Ovary (tissue), 9 donors: Measurements from ENCODE around the gene EXD3. TPM values are rescaled to one million over a fixed set of nuclear protein-coding genes. Genes with fewer than 3 reads are reported as not detected.
A peak's percentile ranks its signal among the peaks of the same experiment; 100 is the strongest.

ENCODE experiments used
- DNase-seq, 5 donors: peaks; one replicate each; pipeline ENCODE4 v3.0.0-alpha.2; 2019 to 2020
- H3K27ac ChIP-seq, 2 donors: fragments of 200-600 bp; one replicate each; pipeline versions ENCODE4 v1.5.1 to v1.8.0; 2019 to 2022
- H3K27me3 ChIP-seq: fragments of 200-600 bp; one replicate; pipeline ENCODE4 v1.8.0; 2022
- H3K36me3 ChIP-seq: fragments of 200-600 bp; sonication (generic); one replicate; pipeline ENCODE4 v1.5.1; 2019
- H3K4me1 ChIP-seq: one replicate; pipeline ENCODE4 v1.8.1; 2013; ENCODE audit warnings: mild to moderate bottlenecking, moderate library complexity; ENCODE audit not compliant: insufficient read depth
- H3K4me3 ChIP-seq: fragments of 200-600 bp; sonication (generic); one replicate; pipeline ENCODE4 v1.5.1; 2017
- H3K9me3 ChIP-seq, 2 donors: fragments of 200-600 bp in 1 of 2; sonication (generic) in 1 of 2; one replicate each; pipeline versions ENCODE4 v1.5.1 to v1.8.1; 2013 to 2019; ENCODE audit warnings: mild to moderate bottlenecking in 1 of 2, moderate library complexity in 1 of 2
- CTCF ChIP-seq, 3 donors: fragments of 450-650 bp in 2 of 3; fragments of 200-600 bp in 1 of 3; IDR thresholded peaks; one replicate each; pipeline versions ENCODE4 v1.5.1 to v1.8.0; 2016 to 2022; ENCODE audit warnings: antibody characterized with exemption in 3 of 3, mild to moderate bottlenecking in 1 of 3
- EP300 ChIP-seq: sonication (generic); formaldehyde crosslinking; IDR thresholded peaks from one replicate; pipeline ENCODE4 v1.6.1; 2017; ENCODE audit warnings: antibody characterized with exemption
- POLR2A ChIP-seq: fragments of 450-650 bp; IDR thresholded peaks from one replicate; pipeline ENCODE4 v1.6.1; 2017; ENCODE audit warnings: antibody characterized with exemption, mild to moderate bottlenecking, moderate library complexity
- WGBS, 3 donors: extraction: QIAGEN DNeasy Blood & Tissue Kit in 1 of 3; methylation state at CpG; one replicate each; pipeline versions ENCODE4 v1.1.5 to v1.1.7; 2013 to 2017; 5-methylcytosine and 5-hydroxymethylcytosine counted together
- intact Hi-C, 4 donors: fragments of 100-400 bp; cut with DNase I; formaldehyde crosslinking; loops; one replicate each; pipeline versions ENCODE4 v1.11.0 to v1.15.1; 2022 to 2023
- polyA plus RNA-seq, 2 donors: library from polyadenylated mRNA; stranded (reverse); fragments of 200-250 nt in 1 of 2; fragments of 350-450 nt in 1 of 2; fragmentation: Illumina TruSeq in 1 of 2; extraction: RNeasy Lipid Tissue Mini Kit (QIAGEN cat#74804) in 1 of 2; gene quantifications; one replicate each; pipeline ENCODE4 v1.2.3, GENCODE V29; 2013 to 2014
- total RNA-seq, 7 donors: library from RNA; depleted of rRNA in 2 of 7; stranded (reverse); fragments of >200 nt in 2 of 7; fragmentation: NEBNext Ultra II Directional in 3 of 7; extraction: Animal tissue kit (Norgen Biotek cat#: 25700) in 3 of 7; gene quantifications; one replicate each; pipeline versions ENCODE4 v1.1.0 to v1.2.4, GENCODE V29; 2016 to 2023
- donor health status: DM: no; HTN: no; CAD: no; lungs with moderate emphysema.
- donor health status: DM: no; HTN: no; CAD: no.
- donor health status: Bipolar disorder and iron deficiency.
- donor health status: DM: yes; HTN: yes; CAD: no.
- donor health status: DM: no; HTN: no; CAD: no.
- donor health status: DM: yes; HTN: yes; CAD: no.

Gene EXD3
- total and polyA plus RNA-seq, 9 donors, result 1.0 to 30.6 (median 23.4) TPM

DNA sequence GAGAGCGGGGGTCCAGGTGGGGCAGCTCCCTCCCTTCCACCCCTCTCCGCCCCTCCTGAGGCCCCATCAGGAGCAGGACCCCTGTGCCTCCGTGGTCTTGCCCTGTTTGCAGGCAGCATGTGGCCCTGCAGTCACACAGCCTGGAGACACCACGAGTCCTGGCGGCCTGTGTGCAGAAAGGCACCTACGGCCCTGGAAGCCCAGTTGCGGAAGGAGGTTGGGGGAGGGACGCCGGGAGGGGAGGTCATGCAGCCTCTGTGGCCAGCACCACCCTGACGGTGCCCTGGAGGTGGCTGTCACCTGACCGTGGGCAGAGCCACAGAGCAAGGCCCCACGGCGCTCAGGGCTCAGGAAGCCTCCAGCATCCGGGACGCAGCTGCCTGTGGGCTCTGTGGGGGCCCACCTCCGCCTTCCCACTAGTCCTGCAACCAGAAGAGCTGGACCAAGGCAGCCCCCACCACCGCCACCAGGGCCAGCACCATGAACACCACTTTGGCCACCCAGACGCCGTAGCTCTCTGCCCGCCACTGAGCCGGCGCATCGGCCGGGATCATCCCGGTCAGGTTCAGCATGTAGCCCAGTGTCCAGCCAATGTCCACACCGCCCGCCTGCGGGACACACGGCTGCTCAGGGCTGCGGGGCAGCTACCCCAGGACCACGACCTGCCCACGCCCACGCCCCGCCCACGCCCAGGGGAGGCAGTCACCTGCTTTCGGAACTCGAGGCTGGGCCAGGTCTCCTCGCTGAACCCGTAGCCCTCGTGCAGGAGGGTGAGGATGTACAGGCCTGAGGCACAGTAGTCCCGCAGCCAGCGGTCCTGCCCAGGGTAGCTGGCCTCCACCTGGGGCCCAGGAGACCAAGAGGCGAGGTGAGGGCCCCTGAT is 11.8 kb upstream of the EXD3 start:
- TF ChIP-seq CTCF (IDR thresholded peaks at IDR 0.05) (no peak), POLR2A (no peak), EP300 (no peak)
- Histone ChIP-seq H3K36me3 (no peaks in the 10 kb centered on the region), H3K4me3 (no peak overlapping the region), H3K4me1 (peaks cover 13% of the 10 kb centered on the region), H3K9me3 (no peaks in the 10 kb centered on the region), H3K27ac (no peak overlapping the region), H3K27me3 (no peaks in the 10 kb centered on the region)
- intact Hi-C loops, result no loop called here
- WGBS, 3 donors, result 90 to 92% (median 91%) methylated on average over 35 to 43 of the region's 43 CpGs
- peak in 2 of 5 donors; percentile 36 to 43 for DNase-seq

DNA sequence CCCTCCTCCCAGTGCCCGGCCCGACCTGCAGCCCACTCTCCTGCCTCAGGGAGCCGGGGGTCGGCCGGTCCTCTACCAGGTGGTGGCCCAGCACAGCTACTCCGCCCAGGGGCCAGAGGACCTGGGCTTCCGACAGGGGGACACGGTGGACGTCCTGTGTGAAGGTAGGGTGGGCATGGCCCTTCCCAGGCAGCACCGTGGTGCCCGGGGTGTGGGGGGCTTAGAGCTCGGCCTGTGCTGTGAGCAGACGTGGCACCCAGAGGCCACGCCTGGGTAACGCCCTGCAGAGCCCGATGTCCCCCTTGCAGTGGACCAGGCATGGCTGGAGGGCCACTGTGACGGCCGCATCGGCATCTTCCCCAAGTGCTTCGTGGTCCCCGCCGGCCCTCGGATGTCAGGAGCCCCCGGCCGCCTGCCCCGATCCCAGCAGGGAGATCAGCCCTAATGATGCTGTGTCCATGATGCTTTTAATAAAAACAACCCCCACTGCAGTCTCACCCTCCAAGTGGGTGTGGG is 11.0 kb upstream of the EXD3 start:
- peak in 1 of 5 donors; percentile 24 for DNase-seq
- no peaks in the 10 kb centered on the region for H3K27me3 ChIP-seq
- no peaks in the 10 kb centered on the region for H3K36me3 ChIP-seq
- no peak overlapping the region for H3K27ac ChIP-seq
- H3K4me1 ChIP-seq, result peaks cover 13% of the 10 kb centered on the region
- H3K4me3 ChIP-seq, result no peak overlapping the region
- no peaks in the 10 kb centered on the region for H3K9me3 ChIP-seq
- intact Hi-C loops, result no loop called here
- TF ChIP-seq POLR2A (no peak), CTCF (IDR thresholded peaks at IDR 0.05) (no peak), EP300 (no peak)
- WGBS, 3 donors, result 89 to 92% (median 92%) methylated on average over 17 to 26 of the region's 26 CpGs

- DNase-seq, result peak in 2 of 5 donors; percentile 35 to 36
- intact Hi-C loops, result no loop called here
- Histone ChIP-seq H3K4me1 (peaks cover 13% of the 10 kb centered on the region), H3K27ac (no peak overlapping the region), H3K9me3 (no peaks in the 10 kb centered on the region), H3K4me3 (no peak overlapping the region), H3K36me3 (no peaks in the 10 kb centered on the region), H3K27me3 (no peaks in the 10 kb centered on the region)
- TF ChIP-seq POLR2A (no peak), EP300 (no peak), CTCF (IDR thresholded peaks at IDR 0.05) (no peak)
- 85 to 96% (median 85%) methylated on average over 9 to 19 of the region's 19 CpGs for WGBS, 3 donors
Observed at GRCh38 chr9:137433349-137433915, 10.5 kb upstream of the EXD3 start.

DNA sequence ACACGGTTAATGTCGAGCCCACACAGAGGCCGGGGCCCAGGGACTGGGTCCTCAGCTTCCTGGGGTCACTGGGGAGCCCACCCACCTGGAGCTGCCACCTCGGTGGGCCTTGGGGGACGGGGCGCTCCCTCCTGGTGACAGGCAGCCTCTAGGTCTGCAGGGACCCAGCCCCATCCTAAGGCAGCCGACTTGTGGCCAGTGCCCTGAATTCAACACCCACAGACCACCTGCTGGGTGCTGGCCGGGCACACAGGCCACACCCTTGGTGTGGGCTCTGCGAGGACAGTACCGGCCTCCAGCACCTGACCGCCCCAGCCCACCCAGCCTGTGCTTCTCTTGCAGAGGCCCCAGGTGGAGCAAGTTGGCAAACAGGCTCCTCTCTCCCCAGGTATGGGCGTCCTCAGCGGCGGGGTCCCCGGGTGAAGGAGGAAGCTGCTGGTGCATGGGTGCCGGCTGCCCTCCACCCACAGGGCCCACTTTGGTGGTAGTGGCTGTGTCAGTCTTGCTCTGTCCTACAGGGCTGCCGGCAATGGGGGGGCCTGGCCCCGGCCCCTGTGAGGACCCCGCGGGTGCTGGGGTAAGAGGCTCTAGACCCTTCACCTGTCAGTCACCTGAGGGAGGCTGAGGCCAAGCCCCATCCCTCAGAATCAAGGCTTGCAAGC is 9.9 kb upstream of the EXD3 start:
- intact Hi-C loops, result no loop called here
- Histone ChIP-seq H3K9me3 (no peaks in the 10 kb centered on the region), H3K27me3 (no peaks in the 10 kb centered on the region), H3K36me3 (no peaks in the 10 kb centered on the region), H3K27ac (no peak overlapping the region), H3K4me3 (no peak overlapping the region), H3K4me1 (peaks cover 13% of the 10 kb centered on the region)
- WGBS, 3 donors, result 91 to 92% (median 91%) methylated on average over 11 to 20 of the region's 20 CpGs
- TF ChIP-seq CTCF (IDR thresholded peaks at IDR 0.05), result no peak
- TF ChIP-seq EP300, result no peak
- no peak for TF ChIP-seq POLR2A
- DNase-seq, result peak in 2 of 5 donors; percentile 27 to 36
